HG02981 (cell line): Measurements from ENCODE around the gene ADGRG7.

ENCODE experiments used
- ATAC-seq: cut with Tn5 transposase; IDR thresholded peaks from one replicate; pipeline ENCODE4 v1.9.1; 2021; ENCODE audit warnings: mild to moderate bottlenecking, moderate library complexity; ENCODE audit not compliant: unreplicated experiment

Gene ADGRG7

GRCh38 chr3:100600181-100601042 is 9.0 kb upstream of the ADGRG7 start:
- ATAC-seq = no peak

- peak; percentile 23 for ATAC-seq
Measured at GRCh38 chr3:100602506-100603444, 6.6 kb upstream of the ADGRG7 start.

- ATAC-seq = peak; percentile 32
Measured at GRCh38 chr3:100603469-100603868, 5.9 kb upstream of the ADGRG7 start.

- no peak for ATAC-seq
Measured at GRCh38 chr3:100605358-100605757, 4.0 kb upstream of the ADGRG7 start.

- ATAC-seq = peak; percentile 78
Measured at GRCh38 chr3:100606894-100607512, 2.4 kb upstream of the ADGRG7 start.

GRCh38 chr3:100609963-100610362 is 562 bp downstream of the ADGRG7 start:
- ATAC-seq = no peak

- ATAC-seq = no peak
Measured at GRCh38 chr3:100611221-100611620, 1.8 kb downstream of the ADGRG7 start.

GRCh38 chr3:100613721-100614390 is 4.5 kb downstream of the ADGRG7 start:
- ATAC-seq = peak; percentile 67

GRCh38 chr3:100614941-100615340 is 5.5 kb downstream of the ADGRG7 start:
- ATAC-seq = peak; percentile 73

- no peak for ATAC-seq
Measured at GRCh38 chr3:100615684-100616083, 6.3 kb downstream of the ADGRG7 start.

- no peak for ATAC-seq
Measured at GRCh38 chr3:100621251-100621650, 11.8 kb downstream of the ADGRG7 start.

GRCh38 chr3:100627491-100627890 is 18.1 kb downstream of the ADGRG7 start:
- ATAC-seq = no peak

- ATAC-seq = no peak
Measured at GRCh38 chr3:100629421-100630127, 20.2 kb downstream of the ADGRG7 start.

GRCh38 chr3:100630664-100631063 is 21.3 kb downstream of the ADGRG7 start:
- ATAC-seq = no peak

- ATAC-seq = no peak
Measured at GRCh38 chr3:100631236-100631635, 21.8 kb downstream of the ADGRG7 start.

GRCh38 chr3:100634493-100635272 is 25.3 kb downstream of the ADGRG7 start:
- peak; percentile 45 for ATAC-seq

- ATAC-seq = peak; percentile 28
Measured at GRCh38 chr3:100635273-100635701, 25.9 kb downstream of the ADGRG7 start.

- no peak for ATAC-seq
Measured at GRCh38 chr3:100637197-100637631, 27.8 kb downstream of the ADGRG7 start.

GRCh38 chr3:100640633-100641032 is 31.2 kb downstream of the ADGRG7 start:
- ATAC-seq = no peak
